Measurements from ENCODE around the gene WNT5A. TPM values are rescaled to one million over a fixed set of nuclear protein-coding genes. Genes with fewer than 3 reads are reported as not detected.
A peak's percentile ranks its signal among the peaks of the same experiment; 100 is the strongest.

WNT5A gene
- total and polyA plus RNA-seq, 2 donors (not counting 1 experiment from before 2014, with no cell fraction given): 117 to 224 TPM

DNA sequence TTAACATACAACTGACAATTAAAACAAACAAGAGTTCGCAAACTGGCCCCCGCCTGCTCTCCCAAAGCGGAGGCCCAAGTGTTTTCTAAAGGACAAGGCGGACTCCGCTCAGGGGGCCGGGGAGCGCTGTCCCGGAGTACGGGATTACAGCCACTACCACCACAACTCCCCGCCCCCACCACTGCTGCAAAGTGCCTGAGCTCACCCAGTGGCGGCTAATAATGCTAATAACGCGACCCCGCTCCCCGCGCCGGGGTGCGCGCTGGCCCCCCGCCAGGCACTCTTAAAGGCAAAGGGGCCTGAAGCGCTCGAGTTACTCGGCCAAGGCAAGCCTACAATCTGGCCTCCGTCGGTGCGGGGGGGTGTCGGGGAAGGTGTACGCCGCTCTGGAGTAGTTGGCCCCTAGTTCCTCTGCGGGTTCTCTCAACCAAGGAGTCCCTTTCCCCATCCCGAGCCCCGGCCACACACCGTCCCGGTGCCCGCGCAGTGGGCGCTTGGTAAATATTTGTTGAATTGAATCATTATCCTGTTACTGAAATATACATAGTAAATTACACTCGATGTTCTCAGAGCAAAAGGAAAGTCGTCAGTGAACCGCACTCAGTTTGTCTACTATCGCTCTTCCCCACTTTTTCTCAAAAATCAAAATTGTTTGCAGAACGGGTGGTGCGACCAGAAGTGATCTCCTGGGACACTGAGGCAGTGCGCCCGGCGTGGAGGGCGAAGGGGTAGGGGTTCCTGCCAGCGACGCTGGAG is 827 bp downstream of the WNT5A start:
- H3K27ac ChIP-seq (ENCODE audit: insufficient read depth, low read length): peak overlapping the region; percentile 89
- H3K4me3 ChIP-seq (replicated peaks in 1 of 4; ENCODE audit: control extremely low read depth in 1 of 4, insufficient read depth in 1 of 4, low read depth in 3 of 4, low read length in 4 of 4): peak overlapping the region; percentile 69 to 91 (median 83)
- peak; percentile 83 to 85 for DNase-seq (ENCODE audit: low read depth in 2 of 2)
- no peaks in the 10 kb centered on the region for H4K20me1 ChIP-seq (ENCODE audit: control insufficient read depth, extremely low read depth, insufficient read depth, low read length)
- peak overlapping the region; percentile 87 for H3K9ac ChIP-seq (ENCODE audit: insufficient read depth, low read length)
- peaks cover 21% of the 10 kb centered on the region for H3K4me1 ChIP-seq (ENCODE audit: control insufficient read depth, extremely low read depth, insufficient read depth, low read length)
- H3K79me2 ChIP-seq (ENCODE audit: control insufficient read depth, insufficient read depth, low read length): peaks cover 65% of the 10 kb centered on the region
- H3K36me3 ChIP-seq (ENCODE audit: control insufficient read depth, insufficient read depth, low read length): peaks cover 5% of the 10 kb centered on the region
- TF ChIP-seq, protein P1, sequence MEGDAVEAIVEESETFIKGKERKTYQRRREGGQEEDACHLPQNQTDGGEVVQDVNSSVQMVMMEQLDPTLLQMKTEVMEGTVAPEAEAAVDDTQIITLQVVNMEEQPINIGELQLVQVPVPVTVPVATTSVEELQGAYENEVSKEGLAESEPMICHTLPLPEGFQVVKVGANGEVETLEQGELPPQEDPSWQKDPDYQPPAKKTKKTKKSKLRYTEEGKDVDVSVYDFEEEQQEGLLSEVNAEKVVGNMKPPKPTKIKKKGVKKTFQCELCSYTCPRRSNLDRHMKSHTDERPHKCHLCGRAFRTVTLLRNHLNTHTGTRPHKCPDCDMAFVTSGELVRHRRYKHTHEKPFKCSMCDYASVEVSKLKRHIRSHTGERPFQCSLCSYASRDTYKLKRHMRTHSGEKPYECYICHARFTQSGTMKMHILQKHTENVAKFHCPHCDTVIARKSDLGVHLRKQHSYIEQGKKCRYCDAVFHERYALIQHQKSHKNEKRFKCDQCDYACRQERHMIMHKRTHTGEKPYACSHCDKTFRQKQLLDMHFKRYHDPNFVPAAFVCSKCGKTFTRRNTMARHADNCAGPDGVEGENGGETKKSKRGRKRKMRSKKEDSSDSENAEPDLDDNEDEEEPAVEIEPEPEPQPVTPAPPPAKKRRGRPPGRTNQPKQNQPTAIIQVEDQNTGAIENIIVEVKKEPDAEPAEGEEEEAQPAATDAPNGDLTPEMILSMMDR (conservative IDR thresholded peaks at IDR 0.05 in 1 of 2, IDR thresholded peaks at IDR 0.05 in 1 of 2; ENCODE audit: low read depth in 1 of 2, low read length in 2 of 2): no peak
- TF ChIP-seq EZH2 (IDR thresholded peaks at IDR 0.05; ENCODE audit: low read length, missing control alignments): no peak
- H2AFZ ChIP-seq (ENCODE audit: low read length): no peak overlapping the region
- no peaks in the 10 kb centered on the region for H3K9me3 ChIP-seq (ENCODE audit: control insufficient read depth, insufficient read depth, low read depth, low read length)
- H3K27me3 ChIP-seq (ENCODE audit: control insufficient read depth, insufficient read depth, low read length): no peaks in the 10 kb centered on the region
- peak overlapping the region; percentile 92 for H3K4me2 ChIP-seq (ENCODE audit: extremely low read depth, insufficient read depth, low read length)

- Histone ChIP-seq H3K27me3 (ENCODE audit: control insufficient read depth, insufficient read depth, low read length) (no peaks in the 10 kb centered on the region), H3K9me3 (ENCODE audit: control insufficient read depth, insufficient read depth, low read depth, low read length) (no peaks in the 10 kb centered on the region), H3K4me3 (replicated peaks in 1 of 4; ENCODE audit: control extremely low read depth in 1 of 4, insufficient read depth in 1 of 4, low read depth in 3 of 4, low read length in 4 of 4) (peak overlapping the region; percentile 69 to 91 (median 83)), H3K4me1 (ENCODE audit: control insufficient read depth, extremely low read depth, insufficient read depth, low read length) (peaks cover 14% of the 10 kb centered on the region), H3K79me2 (ENCODE audit: control insufficient read depth, insufficient read depth, low read length) (peaks cover 74% of the 10 kb centered on the region), H3K36me3 (ENCODE audit: control insufficient read depth, insufficient read depth, low read length) (peaks cover 5% of the 10 kb centered on the region), H2AFZ (ENCODE audit: low read length) (peak overlapping the region; percentile 57), H3K9ac (ENCODE audit: insufficient read depth, low read length) (peak overlapping the region; percentile 87), H3K27ac (ENCODE audit: insufficient read depth, low read length) (peak overlapping the region; percentile 89), H4K20me1 (ENCODE audit: control insufficient read depth, extremely low read depth, insufficient read depth, low read length) (no peaks in the 10 kb centered on the region), H3K4me2 (ENCODE audit: extremely low read depth, insufficient read depth, low read length) (peak overlapping the region; percentile 92)
- TF ChIP-seq EZH2 (IDR thresholded peaks at IDR 0.05; ENCODE audit: low read length, missing control alignments): no peak
- TF ChIP-seq, protein P1 (conservative IDR thresholded peaks at IDR 0.05 in 1 of 2, IDR thresholded peaks at IDR 0.05 in 1 of 2; ENCODE audit: low read depth in 1 of 2, low read length in 2 of 2): peak; percentile 54 to 64
- peak; percentile 86 to 89 for DNase-seq (ENCODE audit: low read depth in 2 of 2)
Observed at GRCh38 chr3:55484801-55485791, 2.0 kb downstream of the WNT5A start.

DNA sequence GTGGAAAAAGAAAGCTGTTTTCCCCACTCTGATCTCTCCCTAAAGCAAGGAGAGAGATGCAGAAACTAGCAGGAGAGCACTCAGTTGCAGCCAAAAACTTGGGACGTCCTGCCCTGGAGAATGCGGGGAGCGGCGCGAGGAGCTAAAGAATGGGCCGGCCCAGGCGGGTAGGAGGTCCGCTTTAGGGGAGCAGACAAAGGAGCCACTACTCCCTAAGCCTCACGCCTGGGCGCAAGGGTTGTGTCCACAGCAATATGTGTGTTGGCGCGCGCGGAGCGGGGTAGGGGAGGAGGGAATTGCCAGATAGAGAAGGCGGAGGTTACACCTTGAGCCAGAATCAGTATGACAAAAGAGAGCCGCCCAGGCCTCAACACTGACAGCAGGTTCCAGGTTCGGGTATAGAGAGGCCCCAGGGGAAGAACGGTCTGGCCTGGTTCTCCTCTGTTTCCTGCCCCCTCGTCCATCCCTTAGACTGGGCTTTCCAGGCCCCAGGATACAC is 2.9 kb downstream of the WNT5A start:
- H3K36me3 ChIP-seq (ENCODE audit: control insufficient read depth, insufficient read depth, low read length): peaks cover 5% of the 10 kb centered on the region
- no peaks in the 10 kb centered on the region for H4K20me1 ChIP-seq (ENCODE audit: control insufficient read depth, extremely low read depth, insufficient read depth, low read length)
- no peaks in the 10 kb centered on the region for H3K9me3 ChIP-seq (ENCODE audit: control insufficient read depth, insufficient read depth, low read depth, low read length)
- H3K4me3 ChIP-seq (replicated peaks in 1 of 4; ENCODE audit: control extremely low read depth in 1 of 4, insufficient read depth in 1 of 4, low read depth in 3 of 4, low read length in 4 of 4): peak overlapping the region; percentile 58 to 91 (median 65)
- peak; percentile 19 to 55 for DNase-seq (ENCODE audit: low read depth in 2 of 2)
- peak overlapping the region; percentile 88 for H3K27ac ChIP-seq (ENCODE audit: insufficient read depth, low read length)
- peaks cover 82% of the 10 kb centered on the region for H3K79me2 ChIP-seq (ENCODE audit: control insufficient read depth, insufficient read depth, low read length)
- peak overlapping the region; percentile 88 for H3K4me2 ChIP-seq (ENCODE audit: extremely low read depth, insufficient read depth, low read length)
- peak overlapping the region; percentile 82 for H3K9ac ChIP-seq (ENCODE audit: insufficient read depth, low read length)
- no peak overlapping the region for H2AFZ ChIP-seq (ENCODE audit: low read length)
- H3K27me3 ChIP-seq (ENCODE audit: control insufficient read depth, insufficient read depth, low read length): no peaks in the 10 kb centered on the region
- TF ChIP-seq, protein P1 (conservative IDR thresholded peaks at IDR 0.05 in 1 of 2, IDR thresholded peaks at IDR 0.05 in 1 of 2; ENCODE audit: low read depth in 1 of 2, low read length in 2 of 2): no peak
- no peak for TF ChIP-seq EZH2 (IDR thresholded peaks at IDR 0.05; ENCODE audit: low read length, missing control alignments)
- peaks cover 6% of the 10 kb centered on the region for H3K4me1 ChIP-seq (ENCODE audit: control insufficient read depth, extremely low read depth, insufficient read depth, low read length)
